SKM-1 treated with dmso at 0.1 percent for 144 hours (cell line): ENCODE measurements around the gene LEPROT.
"Not testable (repeated sequence)": the region's sequence is repeated elsewhere in the genome, so short reads cannot be mapped to it uniquely, and the experiment has no call there.

Experiments
- DNase-seq: peaks from one replicate; lab custom pipeline; 2025; ENCODE audit not compliant: unreplicated experiment; lab: John Stamatoyannopoulos, UW

The LEPROT gene, protein sequence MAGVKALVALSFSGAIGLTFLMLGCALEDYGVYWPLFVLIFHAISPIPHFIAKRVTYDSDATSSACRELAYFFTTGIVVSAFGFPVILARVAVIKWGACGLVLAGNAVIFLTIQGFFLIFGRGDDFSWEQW

DNA sequence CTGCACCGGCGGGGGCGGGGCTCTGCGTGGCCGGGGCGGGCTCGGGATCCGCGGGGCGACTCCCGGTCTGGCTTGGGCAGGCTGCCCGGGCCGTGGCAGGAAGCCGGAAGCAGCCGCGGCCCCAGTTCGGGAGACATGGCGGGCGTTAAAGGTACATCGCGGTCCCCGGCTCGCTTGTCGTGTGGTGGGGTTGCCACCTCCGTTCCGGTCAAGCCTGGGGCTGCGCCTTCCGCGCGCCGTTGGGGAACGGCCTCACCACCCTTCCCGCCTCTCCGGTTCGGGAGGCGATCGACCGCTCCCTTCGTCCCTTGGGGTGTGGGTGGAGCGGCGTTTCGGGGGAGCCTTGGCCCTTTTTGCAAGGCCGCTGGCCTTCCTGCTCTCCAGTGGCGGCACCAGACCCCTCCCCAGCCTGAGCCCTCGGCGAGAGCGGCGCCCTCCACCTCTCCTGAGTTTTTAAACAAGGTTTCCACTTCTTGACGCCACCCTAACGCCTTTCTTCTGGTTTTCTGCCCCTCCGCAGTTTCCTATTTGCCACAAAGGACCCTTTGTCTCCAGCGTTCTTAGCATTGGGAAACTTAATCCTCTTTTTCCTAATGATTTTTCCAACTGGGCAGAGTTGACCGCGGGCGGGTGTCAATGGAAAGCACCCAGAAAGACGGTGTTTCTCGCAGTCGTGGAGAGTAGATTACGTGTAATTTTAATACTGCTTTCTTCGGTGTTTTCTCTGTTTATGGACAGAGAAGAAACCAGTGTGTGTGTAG is at the start of gene LEPROT, which contains the start of gene LEPR:
Gene LEPROT (plus strand): TSS at position 79 of the 761 bp plus-strand sequence. CDS start 57 bp downstream, at position 136.
Gene LEPR (plus strand): TSS at position 79 of the 761 bp plus-strand sequence. CDS start 144,898 bp downstream, outside the sequence.
- no peak for DNase-seq

- DNase-seq = no peak
Observed at GRCh38 chr1:65371544-65371943, 48.9 kb upstream of the LEPROT start.

- no peak for DNase-seq
Observed at GRCh38 chr1:65372557-65372956, 47.9 kb upstream of the LEPROT start.

DNA sequence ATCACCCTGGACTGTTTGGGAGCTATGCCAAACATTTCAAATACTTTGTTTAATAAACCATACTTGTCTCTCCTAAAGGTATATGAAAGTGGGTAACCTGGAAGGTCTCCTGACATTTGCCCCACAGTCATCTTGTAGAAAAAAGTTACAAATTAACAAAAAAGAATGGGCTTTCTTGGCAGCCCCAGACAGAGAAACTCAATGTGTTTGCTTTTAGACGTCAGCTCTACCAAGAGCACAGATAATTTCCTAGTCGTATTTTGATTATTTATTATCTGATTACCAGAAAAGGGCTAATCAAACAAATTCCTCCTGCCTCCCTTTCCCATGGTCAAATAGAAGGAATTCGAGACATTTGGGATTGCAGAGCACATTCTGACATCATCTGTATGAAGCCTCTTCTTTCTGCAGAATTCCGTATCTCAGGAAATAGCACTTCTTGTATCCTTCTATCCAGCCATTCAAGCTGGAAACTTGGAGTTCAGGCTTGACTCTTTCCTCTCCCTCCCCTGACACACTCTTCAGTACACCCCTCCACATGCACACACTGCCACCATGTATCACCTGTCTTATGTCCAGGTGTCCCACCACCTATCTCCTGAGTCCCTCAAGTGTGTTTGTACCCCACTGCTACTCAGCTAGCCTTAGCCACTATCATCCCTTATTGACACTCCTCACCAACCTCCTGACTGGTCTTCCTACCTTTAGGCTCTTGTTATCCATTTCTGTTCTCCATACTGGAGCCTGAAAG is 42.8 kb upstream of the LEPROT start:
- no peak for DNase-seq

DNA sequence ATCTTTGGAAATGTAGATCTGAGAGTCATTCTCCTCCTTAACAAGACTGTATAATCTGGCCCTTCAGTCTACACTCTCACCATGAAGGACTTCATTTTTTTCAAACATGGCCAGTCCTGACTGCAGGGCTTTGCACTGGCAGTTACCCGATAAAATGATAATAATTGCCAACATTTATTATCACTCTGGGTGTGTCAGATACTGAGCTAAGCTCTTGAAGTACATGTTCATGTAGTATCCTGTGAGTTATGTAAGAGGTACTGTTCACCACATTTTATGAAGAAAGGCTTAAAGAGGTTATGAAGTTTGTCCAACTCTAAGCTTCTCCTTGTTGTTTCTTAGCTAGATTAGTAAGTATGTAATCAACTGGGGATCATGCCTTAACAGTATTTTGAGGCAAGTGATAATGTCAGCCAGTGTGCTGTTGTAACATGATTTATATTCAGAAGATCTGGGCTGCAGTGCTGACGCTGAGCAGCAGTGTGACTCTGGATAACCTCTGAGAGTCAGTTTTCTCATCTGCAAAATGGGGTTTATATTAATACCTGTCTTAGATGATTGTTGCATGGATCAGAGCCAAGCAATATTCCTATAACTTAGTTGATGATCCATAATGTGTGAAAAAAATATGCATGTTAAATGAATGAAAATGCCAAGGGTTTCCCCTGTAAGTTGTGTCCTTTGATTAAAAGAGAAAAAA is 42.1 kb upstream of the LEPROT start:
- DNase-seq = no peak

DNA sequence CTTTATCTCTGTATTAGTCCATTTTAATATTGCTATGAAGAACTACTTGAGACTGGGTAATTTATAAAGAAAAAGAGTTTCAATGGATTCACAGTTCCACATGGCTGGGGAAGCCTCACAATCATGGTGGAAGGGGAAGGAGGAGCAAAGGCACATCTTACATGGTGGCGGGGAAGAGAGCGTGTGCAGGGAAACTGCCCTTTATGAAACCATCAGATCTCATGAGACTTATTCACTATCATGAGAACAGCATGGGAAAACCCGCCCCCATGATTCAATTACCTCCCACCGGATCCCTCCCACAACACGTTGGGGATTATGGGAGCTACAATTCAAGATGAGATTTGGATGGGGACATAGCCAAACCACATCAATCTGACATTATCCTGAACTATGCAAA is 36.0 kb upstream of the LEPROT start:
- not testable (repeated sequence) for DNase-seq

GRCh38 chr1:65386439-65386838 is 34.0 kb upstream of the LEPROT start:
- DNase-seq = no peak

DNA sequence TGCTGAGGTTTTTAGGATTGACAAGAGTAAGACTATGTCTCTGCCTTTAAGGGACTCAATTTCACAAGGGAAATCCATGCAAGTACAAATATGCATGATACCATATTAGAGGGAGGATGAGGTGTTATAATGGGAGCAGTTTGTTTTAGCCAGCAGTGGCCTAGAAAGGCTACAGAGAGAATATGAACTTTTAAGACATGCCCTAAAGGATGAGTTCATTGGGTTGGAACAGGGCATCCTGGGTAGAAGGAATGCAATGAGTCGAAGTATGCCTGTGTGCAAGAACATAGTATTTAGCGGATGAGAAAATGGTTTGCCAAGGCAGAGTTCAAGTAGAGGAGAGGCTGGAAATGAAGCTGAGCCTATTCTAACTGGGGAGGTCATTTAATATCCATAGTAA is 32.6 kb upstream of the LEPROT start:
- DNase-seq = no peak

GRCh38 chr1:65388908-65389695 is 31.4 kb upstream of the LEPROT start:
- no peak for DNase-seq

DNA sequence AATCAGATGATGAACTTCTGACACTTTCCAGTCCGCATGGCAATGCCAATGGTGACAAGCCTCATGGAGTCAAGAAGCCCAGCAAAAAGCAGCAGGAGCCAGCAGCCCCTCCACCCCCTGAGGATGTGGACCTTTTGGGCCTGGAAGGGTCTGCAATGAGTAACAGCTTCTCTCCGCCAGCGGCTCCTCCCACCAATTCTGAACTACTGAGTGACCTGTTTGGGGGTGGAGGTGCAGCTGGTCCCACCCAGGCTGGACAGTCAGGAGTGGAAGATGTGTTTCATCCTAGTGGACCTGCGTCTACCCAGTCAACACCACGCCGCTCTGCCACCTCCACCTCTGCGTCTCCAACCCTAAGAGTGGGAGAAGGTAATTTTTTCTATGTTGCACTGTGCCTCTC is 28.0 kb upstream of the LEPROT start:
- DNase-seq = no peak

DNA sequence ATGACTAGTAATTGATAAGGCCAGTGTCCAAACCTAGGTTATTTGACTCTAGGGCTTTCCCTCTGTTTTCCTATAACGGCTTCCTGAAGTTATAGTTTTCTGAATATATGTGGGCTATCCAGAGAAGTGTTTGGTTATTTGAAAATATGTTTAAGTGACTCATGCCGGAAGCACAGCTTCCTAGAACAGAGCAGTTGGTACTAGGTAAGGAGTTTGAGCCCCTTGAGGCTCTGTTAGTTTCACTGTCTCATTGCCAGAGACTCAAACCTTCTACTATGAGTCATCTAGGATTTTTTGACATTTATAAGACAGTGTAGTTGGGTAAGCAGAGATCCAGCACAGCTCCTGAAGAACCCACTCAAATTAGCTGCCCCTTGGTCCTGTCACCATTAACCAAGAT is 27.1 kb upstream of the LEPROT start:
- no peak for DNase-seq

- DNase-seq = no peak
Observed at GRCh38 chr1:65393928-65394327, 26.5 kb upstream of the LEPROT start.

- DNase-seq = no peak
Observed at GRCh38 chr1:65395887-65396612, 24.4 kb upstream of the LEPROT start.

- no peak for DNase-seq
Observed at GRCh38 chr1:65398083-65398482, 22.4 kb upstream of the LEPROT start.

- DNase-seq = no peak
Observed at GRCh38 chr1:65399003-65399402, 21.5 kb upstream of the LEPROT start.

- DNase-seq = no peak
Observed at GRCh38 chr1:65401612-65402011, 18.9 kb upstream of the LEPROT start.

GRCh38 chr1:65404941-65405340 is 15.5 kb upstream of the LEPROT start:
- DNase-seq = no peak

DNA sequence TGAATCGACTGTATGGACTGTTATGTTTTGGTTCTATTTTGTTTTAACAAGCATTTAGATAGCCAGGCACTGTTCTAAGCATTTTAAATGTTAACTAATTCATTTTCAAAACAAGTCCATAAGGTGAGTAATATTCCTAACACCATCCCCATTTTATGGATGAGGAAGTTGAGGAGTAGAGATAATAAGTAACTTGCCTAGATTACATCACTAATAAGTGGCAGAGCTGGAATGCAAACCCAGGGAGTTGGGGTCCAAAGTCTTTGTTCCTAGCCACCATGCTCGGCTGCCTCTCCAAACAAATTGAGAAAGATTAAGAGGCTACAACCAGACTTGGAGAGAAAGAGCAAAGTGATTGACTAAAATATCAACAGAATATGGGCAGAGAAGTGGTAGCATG is 12.6 kb upstream of the LEPROT start:
- no peak for DNase-seq

DNA sequence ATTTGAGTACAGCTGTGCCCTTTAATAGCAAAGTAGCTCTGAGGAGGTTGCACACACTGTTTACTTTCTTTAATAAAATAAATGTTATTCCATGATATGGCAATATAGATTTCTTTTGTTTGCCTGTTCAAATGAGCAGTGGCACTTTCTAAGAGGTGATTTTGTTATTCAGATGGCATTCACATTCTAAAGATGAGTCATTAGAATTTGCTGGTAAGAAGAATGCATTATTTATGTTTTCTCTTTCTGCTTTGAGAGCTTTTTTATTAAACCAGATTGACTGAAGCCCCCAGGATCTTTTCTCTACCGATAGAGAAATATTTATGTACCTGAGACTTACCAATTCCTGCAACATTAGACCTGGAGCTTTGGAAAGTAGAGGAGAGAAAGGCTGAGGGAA is 11.2 kb upstream of the LEPROT start:
- no peak for DNase-seq

DNA sequence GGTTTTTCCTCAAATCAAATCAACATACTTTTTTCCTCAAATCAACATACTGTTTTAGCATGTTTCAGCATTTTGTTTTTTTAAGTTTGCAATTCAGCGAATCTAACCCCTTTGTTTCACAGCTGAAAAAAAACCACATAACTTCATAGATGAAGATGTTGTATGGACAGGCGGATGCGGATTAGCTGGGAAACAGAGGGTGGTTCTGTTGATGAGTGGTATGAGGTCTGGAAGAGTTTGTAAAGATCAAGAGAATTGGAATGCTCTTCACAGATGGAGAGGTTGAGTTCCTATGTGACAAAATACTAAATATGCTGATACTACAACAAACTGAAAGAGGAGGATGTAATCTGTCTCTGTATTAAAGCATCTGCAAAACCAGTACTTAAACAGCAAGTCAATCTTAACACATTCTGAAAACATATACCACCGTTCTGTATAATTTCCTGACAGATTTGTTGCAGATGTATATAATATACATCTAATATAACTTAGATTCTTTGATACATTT is 10.6 kb upstream of the LEPROT start:
- no peak for DNase-seq
